ENCODE measurements around the gene TMEM131. TPM values are rescaled to one million over a fixed set of nuclear protein-coding genes. Genes with fewer than 3 reads are reported as not detected.

TMEM131 gene, protein sequence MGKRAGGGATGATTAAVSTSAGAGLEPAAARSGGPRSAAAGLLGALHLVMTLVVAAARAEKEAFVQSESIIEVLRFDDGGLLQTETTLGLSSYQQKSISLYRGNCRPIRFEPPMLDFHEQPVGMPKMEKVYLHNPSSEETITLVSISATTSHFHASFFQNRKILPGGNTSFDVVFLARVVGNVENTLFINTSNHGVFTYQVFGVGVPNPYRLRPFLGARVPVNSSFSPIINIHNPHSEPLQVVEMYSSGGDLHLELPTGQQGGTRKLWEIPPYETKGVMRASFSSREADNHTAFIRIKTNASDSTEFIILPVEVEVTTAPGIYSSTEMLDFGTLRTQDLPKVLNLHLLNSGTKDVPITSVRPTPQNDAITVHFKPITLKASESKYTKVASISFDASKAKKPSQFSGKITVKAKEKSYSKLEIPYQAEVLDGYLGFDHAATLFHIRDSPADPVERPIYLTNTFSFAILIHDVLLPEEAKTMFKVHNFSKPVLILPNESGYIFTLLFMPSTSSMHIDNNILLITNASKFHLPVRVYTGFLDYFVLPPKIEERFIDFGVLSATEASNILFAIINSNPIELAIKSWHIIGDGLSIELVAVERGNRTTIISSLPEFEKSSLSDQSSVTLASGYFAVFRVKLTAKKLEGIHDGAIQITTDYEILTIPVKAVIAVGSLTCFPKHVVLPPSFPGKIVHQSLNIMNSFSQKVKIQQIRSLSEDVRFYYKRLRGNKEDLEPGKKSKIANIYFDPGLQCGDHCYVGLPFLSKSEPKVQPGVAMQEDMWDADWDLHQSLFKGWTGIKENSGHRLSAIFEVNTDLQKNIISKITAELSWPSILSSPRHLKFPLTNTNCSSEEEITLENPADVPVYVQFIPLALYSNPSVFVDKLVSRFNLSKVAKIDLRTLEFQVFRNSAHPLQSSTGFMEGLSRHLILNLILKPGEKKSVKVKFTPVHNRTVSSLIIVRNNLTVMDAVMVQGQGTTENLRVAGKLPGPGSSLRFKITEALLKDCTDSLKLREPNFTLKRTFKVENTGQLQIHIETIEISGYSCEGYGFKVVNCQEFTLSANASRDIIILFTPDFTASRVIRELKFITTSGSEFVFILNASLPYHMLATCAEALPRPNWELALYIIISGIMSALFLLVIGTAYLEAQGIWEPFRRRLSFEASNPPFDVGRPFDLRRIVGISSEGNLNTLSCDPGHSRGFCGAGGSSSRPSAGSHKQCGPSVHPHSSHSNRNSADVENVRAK (N-terminal part only)
- total RNA-seq, result 15.7 and 16.3 TPM in 2 replicates

DNA sequence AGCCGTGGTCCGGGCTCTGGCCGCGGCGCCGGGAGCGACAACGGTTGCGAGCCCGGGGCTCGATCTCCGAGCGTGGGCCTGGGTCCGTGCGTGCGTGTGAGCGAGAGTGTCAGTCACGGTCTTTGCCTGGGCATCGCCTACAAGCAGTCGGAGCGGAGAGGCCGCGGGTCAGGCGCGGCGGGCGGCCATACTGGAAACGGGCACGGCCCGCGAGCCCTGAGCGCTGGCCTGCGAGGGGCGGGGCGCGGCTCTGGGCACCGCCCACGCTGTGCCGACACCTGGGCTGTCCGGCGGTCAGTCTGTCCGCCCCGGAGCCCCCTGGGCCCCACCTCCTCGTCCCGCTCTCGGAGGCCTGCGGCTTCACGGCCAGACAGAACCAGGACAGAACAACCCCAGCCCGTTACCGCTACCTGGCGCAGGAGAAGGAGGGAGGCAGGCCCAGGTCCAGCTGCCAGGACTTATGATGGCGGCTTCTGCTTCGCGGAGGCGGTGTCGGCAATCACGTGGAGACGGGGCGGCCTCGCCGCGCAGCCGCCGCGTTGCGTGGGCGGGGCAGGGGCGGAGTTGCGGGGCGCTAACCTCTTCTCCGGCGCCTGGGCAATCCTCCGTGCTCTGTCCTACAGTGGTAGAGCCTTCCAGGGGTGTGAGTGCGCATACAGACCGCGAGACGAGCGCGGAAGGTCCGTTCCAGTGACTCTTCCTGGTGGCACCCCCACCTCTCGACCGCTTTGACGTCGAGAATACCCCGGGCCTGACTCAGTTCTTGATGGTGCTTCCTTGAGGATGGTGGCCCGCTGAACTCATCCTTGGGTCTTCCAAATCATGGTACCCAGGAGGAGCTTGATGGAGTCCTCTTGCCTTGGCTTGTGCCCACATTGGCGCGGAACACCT, at the start of gene TMEM131:
TSS of gene TMEM131 (minus strand) at position 215 of the 891 bp plus-strand sequence. CDS start 286 bp downstream, outside the sequence.

DNA sequence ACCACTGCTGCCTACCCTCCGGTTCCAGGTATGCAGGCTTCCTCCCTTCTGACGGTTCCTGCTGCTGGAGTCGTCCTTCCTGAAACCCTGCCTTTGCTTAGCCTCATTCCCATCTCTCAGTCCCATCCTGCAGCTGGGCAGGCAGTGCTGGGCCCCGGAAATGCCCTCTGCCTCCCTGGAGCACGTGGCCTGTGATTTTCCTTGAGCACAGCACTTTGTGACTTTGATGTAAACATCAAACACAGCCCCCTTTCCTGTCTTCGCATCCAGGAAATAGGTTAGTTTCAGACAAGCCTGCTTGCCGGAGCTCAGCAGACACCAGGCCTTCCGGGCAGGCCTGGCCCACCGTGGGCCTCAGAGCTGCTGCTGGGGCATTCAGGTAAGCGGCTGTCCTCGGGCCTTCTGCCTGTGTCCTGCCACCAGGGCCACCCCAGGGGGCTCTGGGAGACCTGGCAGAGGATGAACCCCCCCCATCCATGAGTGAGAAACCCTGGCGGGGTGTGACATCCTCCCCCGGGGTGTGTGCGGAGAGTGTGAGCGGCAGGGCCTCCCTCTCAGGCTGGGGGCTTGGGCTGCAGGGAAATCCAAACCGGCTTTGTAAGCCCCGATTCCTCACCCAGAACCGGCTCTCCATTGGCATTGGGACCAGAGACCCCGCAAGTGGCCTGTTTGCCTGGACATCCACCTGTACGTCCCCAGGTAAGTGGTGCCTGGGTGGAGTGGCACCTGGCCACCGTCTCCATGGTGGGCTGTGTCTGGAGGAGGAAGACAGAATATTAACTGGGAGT, 282.3 kb downstream of the TMEM131 start, which contains the start of gene ZAP70:
TSS of gene ZAP70 (plus strand) at position 281 of the 788 bp plus-strand sequence. CDS start 10,461 bp downstream, outside the sequence.

Other genes starting within 250 kb of the TMEM131 start
- not detected in 2 replicates for gene VWA3B, start 91.2 kb upstream of the TMEM131 start, total RNA-seq